Nephron (organoid): ENCODE data around the gene MYO1D.
"Not testable (repeated sequence)": the region's sequence is repeated elsewhere in the genome, so short reads cannot be mapped to it uniquely, and the experiment has no call there.

ENCODE experiments used
- H3K27ac Mint-ChIP-seq, 3 experiments: 2 replicates each; pipeline ENCODE4 v1.8.0; 2020; ENCODE audit warnings: mixed read lengths in 3 of 3, mild to moderate bottlenecking in 2 of 3, moderate library complexity in 1 of 3
- H3K27me3 Mint-ChIP-seq: 2 replicates; pipeline ENCODE4 v1.8.0; 2021; ENCODE audit warnings: low read depth, mild to moderate bottlenecking, moderate library complexity, mixed read lengths
- H3K36me3 Mint-ChIP-seq: 2 replicates; pipeline ENCODE4 v1.8.0; 2020; ENCODE audit warnings: low read depth, mixed read lengths
- H3K4me1 Mint-ChIP-seq: 2 replicates; pipeline ENCODE4 v1.8.0; 2020; ENCODE audit warnings: mixed read lengths
- H3K4me3 Mint-ChIP-seq, 3 experiments: 2 replicates each; pipeline ENCODE4 v1.8.0; 2020; ENCODE audit warnings: mild to moderate bottlenecking in 3 of 3, mixed read lengths in 3 of 3, moderate library complexity in 2 of 3
- H3K9me3 Mint-ChIP-seq: 2 replicates; pipeline ENCODE4 v1.8.0; 2020; ENCODE audit warnings: mixed read lengths
- TF ChIP-seq, protein P1 (sequence below), 3 experiments: fragments of 200-600 bp; sonication (generic); IDR thresholded peaks; one replicate each; pipeline ENCODE4 v1.5.0; 2021; ENCODE audit warnings: antibody characterized with exemption in 3 of 3; ENCODE audit not compliant: unreplicated experiment in 3 of 3

The MYO1D gene

DNA sequence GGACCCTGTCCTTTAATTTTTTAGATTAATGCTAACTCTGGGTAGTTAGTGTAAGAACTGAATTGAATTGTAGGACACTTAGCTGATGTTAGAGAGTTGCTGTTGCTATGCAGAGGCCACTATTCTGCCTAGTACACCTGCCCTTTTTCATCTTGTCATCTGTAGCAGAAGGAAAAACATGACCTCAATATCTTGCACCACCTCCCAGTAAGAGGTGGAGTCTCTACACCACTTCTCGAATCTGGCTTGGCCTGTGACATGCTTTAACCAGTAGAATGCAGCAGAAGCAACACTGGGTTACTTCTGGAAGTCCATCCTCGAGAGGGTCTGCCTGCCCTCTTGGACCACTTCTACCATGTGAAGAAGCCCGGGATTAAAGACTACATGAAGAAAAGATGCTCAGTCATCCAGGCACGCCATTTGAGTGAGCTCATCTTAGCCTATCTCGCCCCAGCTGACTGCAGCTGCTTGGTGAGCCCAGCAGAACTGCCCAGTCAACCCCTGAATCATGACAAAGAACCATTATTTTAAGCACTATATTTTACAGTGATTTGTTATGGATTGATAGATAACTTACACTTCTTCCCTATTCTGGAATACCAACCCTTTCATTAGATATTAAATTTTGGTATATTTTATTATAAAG is 153.5 kb downstream of the MYO1D start:
- H3K27ac Mint-ChIP-seq, result no peak overlapping the region
- H3K27me3 Mint-ChIP-seq, result no peaks in the 10 kb centered on the region
- peaks cover 35% of the 10 kb centered on the region for H3K36me3 Mint-ChIP-seq
- no peaks in the 10 kb centered on the region for H3K4me1 Mint-ChIP-seq
- peaks cover 22% of the 10 kb centered on the region for H3K9me3 Mint-ChIP-seq
- H3K4me3 Mint-ChIP-seq, result no peak overlapping the region
- TF ChIP-seq, protein P1, sequence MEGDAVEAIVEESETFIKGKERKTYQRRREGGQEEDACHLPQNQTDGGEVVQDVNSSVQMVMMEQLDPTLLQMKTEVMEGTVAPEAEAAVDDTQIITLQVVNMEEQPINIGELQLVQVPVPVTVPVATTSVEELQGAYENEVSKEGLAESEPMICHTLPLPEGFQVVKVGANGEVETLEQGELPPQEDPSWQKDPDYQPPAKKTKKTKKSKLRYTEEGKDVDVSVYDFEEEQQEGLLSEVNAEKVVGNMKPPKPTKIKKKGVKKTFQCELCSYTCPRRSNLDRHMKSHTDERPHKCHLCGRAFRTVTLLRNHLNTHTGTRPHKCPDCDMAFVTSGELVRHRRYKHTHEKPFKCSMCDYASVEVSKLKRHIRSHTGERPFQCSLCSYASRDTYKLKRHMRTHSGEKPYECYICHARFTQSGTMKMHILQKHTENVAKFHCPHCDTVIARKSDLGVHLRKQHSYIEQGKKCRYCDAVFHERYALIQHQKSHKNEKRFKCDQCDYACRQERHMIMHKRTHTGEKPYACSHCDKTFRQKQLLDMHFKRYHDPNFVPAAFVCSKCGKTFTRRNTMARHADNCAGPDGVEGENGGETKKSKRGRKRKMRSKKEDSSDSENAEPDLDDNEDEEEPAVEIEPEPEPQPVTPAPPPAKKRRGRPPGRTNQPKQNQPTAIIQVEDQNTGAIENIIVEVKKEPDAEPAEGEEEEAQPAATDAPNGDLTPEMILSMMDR (IDR thresholded peaks at IDR 0.05; ENCODE audit: unreplicated experiment in 3 of 3), result no peak

DNA sequence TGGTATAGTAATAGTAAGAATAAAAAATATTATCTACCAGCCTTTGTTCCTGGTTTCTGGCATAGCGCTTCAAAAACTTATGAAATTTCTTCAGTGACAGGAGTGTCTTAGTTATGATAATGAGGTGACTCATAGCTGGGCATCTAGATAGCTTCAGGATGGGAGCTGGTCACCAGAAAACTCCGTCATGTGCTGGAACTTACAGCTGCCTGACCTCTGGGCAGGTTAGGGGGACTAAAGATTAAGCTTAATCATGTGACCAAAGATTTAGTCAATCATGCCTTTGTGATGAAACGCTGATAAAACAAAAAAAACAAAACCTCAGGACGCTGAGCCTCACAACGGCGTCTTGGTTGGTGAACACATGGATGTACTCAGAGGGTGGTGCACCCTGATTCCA is 154.2 kb downstream of the MYO1D start:
- Mint-ChIP-seq H3K27ac (no peak overlapping the region), H3K9me3 (peaks cover 22% of the 10 kb centered on the region), H3K27me3 (no peaks in the 10 kb centered on the region), H3K4me3 (no peak overlapping the region), H3K36me3 (peaks cover 35% of the 10 kb centered on the region), H3K4me1 (no peaks in the 10 kb centered on the region)
- TF ChIP-seq, protein P1 (IDR thresholded peaks at IDR 0.05; ENCODE audit: unreplicated experiment in 3 of 3), result no peak

DNA sequence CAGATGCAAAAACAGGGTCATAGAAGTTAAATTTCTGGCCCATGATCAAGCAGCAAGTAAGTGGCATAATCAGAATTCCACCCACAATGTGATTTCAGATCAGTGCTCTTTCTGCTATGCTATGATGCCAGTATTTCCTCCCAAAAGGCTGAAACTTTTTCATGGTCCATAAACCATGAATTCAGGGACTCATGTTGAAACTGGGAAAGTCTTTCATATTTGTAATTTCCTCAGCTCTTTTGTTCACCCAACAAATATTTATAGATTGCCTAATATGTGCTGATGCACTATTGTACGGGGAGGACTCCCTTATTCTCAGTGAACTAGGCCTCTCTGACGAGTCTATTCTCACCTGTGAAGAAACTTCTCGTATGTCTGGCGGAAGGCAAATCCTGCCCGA is 156.3 kb downstream of the MYO1D start:
- H3K4me3 Mint-ChIP-seq, result no peak overlapping the region
- no peak overlapping the region for H3K27ac Mint-ChIP-seq
- TF ChIP-seq, protein P1 (IDR thresholded peaks at IDR 0.05; ENCODE audit: unreplicated experiment in 3 of 3), result no peak
- H3K9me3 Mint-ChIP-seq, result peaks cover 19% of the 10 kb centered on the region
- no peaks in the 10 kb centered on the region for H3K27me3 Mint-ChIP-seq
- no peaks in the 10 kb centered on the region for H3K4me1 Mint-ChIP-seq
- H3K36me3 Mint-ChIP-seq, result peaks cover 32% of the 10 kb centered on the region

DNA sequence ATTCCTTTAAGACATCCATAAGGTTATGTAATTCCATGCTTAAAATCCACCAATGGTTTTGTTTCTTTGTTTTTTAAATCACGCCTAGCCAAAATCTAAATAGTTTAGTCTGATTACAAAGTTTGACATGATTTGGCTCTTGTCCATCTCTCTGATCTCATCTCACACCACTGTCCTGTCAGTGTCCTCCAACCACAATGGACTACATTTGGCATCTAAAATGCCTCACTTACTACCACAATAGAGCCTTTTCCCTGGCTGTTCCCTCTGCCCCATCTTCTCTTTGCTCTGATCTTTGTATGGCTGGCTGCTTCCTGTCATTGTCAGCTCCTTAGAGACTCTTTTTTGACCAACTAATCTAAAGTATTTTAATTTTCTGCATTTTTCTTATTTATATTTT is 157.2 kb downstream of the MYO1D start:
- Mint-ChIP-seq H3K36me3 (peaks cover 23% of the 10 kb centered on the region), H3K27ac (no peak overlapping the region), H3K4me1 (no peaks in the 10 kb centered on the region), H3K27me3 (no peaks in the 10 kb centered on the region), H3K4me3 (no peak overlapping the region), H3K9me3 (peaks cover 12% of the 10 kb centered on the region)
- TF ChIP-seq, protein P1 (IDR thresholded peaks at IDR 0.05; ENCODE audit: unreplicated experiment in 3 of 3), result no peak

DNA sequence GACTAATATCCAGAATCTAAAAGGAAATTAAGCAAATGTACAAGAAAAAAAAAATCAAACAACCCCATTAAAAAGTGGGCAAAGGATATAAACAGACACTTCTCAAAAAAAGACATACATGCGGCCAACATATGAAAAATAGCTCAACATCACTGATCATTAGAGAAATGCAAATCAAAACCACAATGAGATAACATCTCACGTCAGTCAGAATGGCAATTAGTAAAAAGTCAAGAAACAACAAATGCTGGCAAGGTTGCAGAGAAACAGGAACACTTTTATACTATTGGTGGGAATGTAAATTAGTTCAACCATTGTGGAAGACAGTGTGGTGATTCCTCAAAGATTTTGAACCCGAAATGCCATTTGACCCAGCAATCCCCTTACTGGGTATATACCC is 162.0 kb downstream of the MYO1D start:
- not testable (repeated sequence) for H3K4me3 Mint-ChIP-seq, H3K4me1 Mint-ChIP-seq, H3K27ac Mint-ChIP-seq, H3K27me3 Mint-ChIP-seq
- H3K9me3 Mint-ChIP-seq, result peaks cover 14% of the 10 kb centered on the region
- peaks cover 37% of the 10 kb centered on the region for H3K36me3 Mint-ChIP-seq

DNA sequence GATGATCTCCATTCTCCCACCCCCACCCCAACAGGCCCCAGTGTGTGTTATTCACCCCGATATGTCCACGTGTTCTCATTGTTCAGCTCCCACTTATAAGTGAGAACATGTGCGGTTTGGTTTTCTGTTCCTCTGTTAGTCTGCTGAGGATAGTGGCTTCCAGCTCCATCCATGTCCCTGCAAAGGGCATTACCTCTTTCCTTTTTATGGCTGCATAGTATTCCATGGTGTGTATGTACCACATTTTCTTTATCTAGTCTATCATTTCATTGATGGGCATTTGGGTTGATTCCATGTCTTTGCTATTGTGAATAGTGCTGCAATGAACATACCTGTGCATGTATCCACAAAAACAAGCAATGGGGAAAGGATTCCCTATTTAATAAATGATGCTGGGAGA is 162.7 kb downstream of the MYO1D start:
- not testable (repeated sequence) for H3K27ac Mint-ChIP-seq, H3K4me3 Mint-ChIP-seq, H3K4me1 Mint-ChIP-seq, H3K27me3 Mint-ChIP-seq
- peaks cover 32% of the 10 kb centered on the region for H3K36me3 Mint-ChIP-seq
- H3K9me3 Mint-ChIP-seq, result peaks cover 14% of the 10 kb centered on the region

DNA sequence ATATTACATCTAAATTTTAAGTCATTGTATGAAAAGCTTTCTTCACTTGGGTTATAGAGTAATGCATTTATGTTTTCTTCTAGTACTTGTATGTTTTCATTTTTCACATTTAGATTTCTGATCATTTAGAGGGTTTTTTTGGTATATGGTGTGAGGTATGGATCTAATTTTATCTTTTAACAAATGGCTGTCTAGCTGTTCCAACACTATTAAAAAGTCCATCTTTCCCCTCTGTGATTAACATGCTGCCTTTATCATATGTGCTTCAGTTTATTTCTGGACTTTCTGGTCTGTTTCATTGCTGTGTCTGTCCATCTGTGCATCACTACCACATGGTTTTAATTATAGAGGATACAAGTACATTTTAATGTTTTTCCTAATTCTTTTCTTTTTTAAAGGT is 163.8 kb downstream of the MYO1D start:
- H3K4me3 Mint-ChIP-seq, result no peak overlapping the region
- no peak overlapping the region for H3K27ac Mint-ChIP-seq
- H3K9me3 Mint-ChIP-seq, result peaks cover 7% of the 10 kb centered on the region
- H3K27me3 Mint-ChIP-seq, result no peaks in the 10 kb centered on the region
- H3K36me3 Mint-ChIP-seq, result peaks cover 25% of the 10 kb centered on the region
- TF ChIP-seq, protein P1 (IDR thresholded peaks at IDR 0.05; ENCODE audit: unreplicated experiment in 3 of 3), result no peak
- H3K4me1 Mint-ChIP-seq, result no peaks in the 10 kb centered on the region
